Chondrocyte (in vitro differentiated cells): ENCODE data around the gene TMEM219. TPM values are rescaled to one million over a fixed set of nuclear protein-coding genes. Genes with fewer than 3 reads are reported as not detected.

Experiments used
- DNase-seq: peaks from one replicate; pipeline ENCODE4 v3.0.0; 2021; ENCODE audit warnings: mixed read lengths, low spot score
- H3K27ac Mint-ChIP-seq: one replicate; pipeline ENCODE4 v1.8.0; 2021; ENCODE audit warnings: mild to moderate bottlenecking, moderate library complexity, mixed read lengths; ENCODE audit not compliant: unreplicated experiment
- H3K27me3 Mint-ChIP-seq: 2 replicates; pipeline ENCODE4 v1.8.0; 2021; ENCODE audit warnings: low read depth, mixed read lengths
- H3K36me3 Mint-ChIP-seq: 2 replicates; pipeline ENCODE4 v1.8.0; 2021; ENCODE audit warnings: low read depth, mixed read lengths
- H3K4me1 Mint-ChIP-seq: 2 replicates; pipeline ENCODE4 v1.8.0; 2021; ENCODE audit warnings: low read depth, mild to moderate bottlenecking, mixed read lengths
- H3K4me3 Mint-ChIP-seq: one replicate; pipeline ENCODE4 v1.8.0; 2021; ENCODE audit warnings: mild to moderate bottlenecking, moderate library complexity, mixed read lengths; ENCODE audit not compliant: unreplicated experiment
- H3K9me3 Mint-ChIP-seq: 2 replicates; pipeline ENCODE4 v1.8.0; 2021; ENCODE audit warnings: low read depth, mixed read lengths
- total RNA-seq: library from RNA; stranded (reverse); gene quantifications from 3 replicates; pipeline ENCODE4 v1.2.1, GENCODE V29; 2021
- TF ChIP-seq, protein P1 (sequence below): fragments of 200-600 bp; sonication (generic); IDR thresholded peaks from 2 replicates; pipeline ENCODE4 v1.5.0; 2021; ENCODE audit warnings: antibody characterized with exemption, mild to moderate bottlenecking, moderate library complexity

TMEM219 gene
- total RNA-seq, 1 donor from 2014 or later, result 122 TPM

DNA sequence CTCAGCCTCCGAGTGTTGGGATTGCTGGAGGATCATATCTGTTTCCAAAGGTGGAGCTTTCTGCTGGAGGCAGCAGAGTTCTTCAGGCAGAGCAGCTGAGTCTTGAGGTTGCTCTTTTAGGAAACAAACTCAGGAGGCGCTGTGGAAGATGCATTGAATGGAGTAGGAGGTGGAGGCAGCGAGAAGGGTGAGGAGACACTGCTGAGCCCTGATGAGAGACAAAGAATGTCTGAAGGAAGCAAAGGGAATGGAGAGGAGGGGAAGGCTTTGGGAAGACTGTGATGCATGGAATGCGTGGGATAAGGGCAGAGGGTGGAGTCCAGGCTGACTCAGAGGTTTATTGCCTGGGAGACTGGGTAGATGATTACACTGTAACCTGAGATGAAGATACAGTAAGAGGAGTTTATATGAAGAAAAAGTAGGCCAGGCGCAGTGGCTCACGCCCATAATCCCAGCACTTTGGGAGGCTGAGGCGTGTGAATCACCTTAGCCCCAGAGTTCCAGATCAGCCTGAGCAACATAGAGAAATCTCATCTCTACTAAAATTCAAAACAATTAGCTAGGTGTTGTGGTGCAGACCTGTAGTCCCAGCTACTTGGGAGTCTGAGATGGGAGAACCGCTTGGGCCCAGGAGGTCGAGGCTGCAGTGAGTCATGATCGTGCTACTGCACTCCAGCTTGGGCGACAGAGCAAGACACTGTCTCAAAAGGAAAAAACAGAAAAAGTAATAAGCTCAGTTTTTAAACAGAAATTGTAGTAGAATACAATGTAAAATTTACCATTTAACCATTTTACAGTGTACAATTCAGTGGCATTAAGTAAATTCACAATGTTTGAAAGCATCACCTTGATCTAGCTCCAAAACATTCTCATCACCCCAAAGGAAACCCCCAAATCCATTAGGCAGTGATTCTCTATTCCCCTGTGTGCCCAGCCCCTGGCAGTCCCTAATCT lies 17.8 kb upstream of the TMEM219 start:
- no peak for DNase-seq
- TF ChIP-seq, protein P1, sequence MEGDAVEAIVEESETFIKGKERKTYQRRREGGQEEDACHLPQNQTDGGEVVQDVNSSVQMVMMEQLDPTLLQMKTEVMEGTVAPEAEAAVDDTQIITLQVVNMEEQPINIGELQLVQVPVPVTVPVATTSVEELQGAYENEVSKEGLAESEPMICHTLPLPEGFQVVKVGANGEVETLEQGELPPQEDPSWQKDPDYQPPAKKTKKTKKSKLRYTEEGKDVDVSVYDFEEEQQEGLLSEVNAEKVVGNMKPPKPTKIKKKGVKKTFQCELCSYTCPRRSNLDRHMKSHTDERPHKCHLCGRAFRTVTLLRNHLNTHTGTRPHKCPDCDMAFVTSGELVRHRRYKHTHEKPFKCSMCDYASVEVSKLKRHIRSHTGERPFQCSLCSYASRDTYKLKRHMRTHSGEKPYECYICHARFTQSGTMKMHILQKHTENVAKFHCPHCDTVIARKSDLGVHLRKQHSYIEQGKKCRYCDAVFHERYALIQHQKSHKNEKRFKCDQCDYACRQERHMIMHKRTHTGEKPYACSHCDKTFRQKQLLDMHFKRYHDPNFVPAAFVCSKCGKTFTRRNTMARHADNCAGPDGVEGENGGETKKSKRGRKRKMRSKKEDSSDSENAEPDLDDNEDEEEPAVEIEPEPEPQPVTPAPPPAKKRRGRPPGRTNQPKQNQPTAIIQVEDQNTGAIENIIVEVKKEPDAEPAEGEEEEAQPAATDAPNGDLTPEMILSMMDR, result peak; percentile 77
- peaks cover 4% of the 10 kb centered on the region for H3K9me3 Mint-ChIP-seq
- H3K36me3 Mint-ChIP-seq, result no peaks in the 10 kb centered on the region
- H3K27ac Mint-ChIP-seq, result peak overlapping the region; percentile 98
- H3K27me3 Mint-ChIP-seq, result no peaks in the 10 kb centered on the region
- peaks cover 21% of the 10 kb centered on the region for H3K4me1 Mint-ChIP-seq
- H3K4me3 Mint-ChIP-seq, result peak overlapping the region; percentile 35

DNA sequence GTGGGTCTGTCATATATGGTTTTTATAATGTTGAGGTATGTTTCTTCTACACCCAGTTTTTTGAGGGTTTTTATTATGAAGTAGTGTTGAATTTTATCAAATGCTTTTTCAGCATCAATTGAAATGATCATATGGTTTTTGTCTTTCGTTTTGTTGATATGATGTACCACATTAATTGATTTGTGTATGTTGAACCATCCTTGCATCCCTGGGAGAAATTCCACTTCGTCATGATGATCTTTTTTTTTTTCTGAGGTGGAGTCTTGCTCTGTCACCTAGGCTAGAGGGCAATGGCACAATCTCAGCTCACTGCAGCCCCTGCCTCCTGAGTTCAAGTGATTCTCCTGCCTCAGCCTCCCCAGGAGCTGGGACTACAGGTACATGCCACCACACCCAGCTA lies 14.0 kb upstream of the TMEM219 start:
- TF ChIP-seq, protein P1, result no peak
- no peak for DNase-seq
- peaks cover 18% of the 10 kb centered on the region for H3K4me1 Mint-ChIP-seq
- no peak overlapping the region for H3K27ac Mint-ChIP-seq
- no peaks in the 10 kb centered on the region for H3K27me3 Mint-ChIP-seq
- no peak overlapping the region for H3K4me3 Mint-ChIP-seq
- H3K36me3 Mint-ChIP-seq, result no peaks in the 10 kb centered on the region
- H3K9me3 Mint-ChIP-seq, result peaks cover 7% of the 10 kb centered on the region

DNA sequence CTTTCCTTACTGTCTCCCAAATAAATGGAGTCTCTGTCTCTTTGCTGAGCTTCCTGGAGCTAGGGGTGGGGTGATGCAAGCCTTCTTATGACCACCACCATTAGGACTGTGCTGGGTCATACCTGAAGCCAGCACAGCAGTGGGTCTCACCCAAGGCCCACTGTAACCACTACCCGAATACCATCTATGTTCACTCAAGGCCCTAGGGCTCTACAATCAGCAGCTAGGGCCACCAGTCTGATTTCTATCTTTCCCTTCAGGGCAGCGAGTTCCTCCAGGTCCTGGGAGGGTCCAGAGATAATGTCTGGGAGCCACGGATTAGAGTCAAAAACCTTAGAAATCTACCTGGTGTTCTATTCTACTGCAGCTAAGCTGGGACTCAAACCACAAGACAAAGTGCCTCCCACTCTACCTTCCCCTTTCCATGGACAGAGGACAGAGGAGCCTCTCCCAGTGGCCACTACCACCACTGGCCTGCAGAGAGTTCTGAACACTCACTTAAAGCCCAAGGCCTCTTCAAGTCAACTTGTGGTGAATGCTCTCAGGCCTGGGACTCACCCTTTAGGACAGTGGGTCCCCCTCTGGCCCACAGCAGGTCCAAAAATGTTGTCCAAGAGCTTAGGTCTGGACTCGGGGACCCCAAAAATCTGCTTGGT lies 10.9 kb upstream of the TMEM219 start:
- no peaks in the 10 kb centered on the region for H3K27me3 Mint-ChIP-seq
- no peak overlapping the region for H3K27ac Mint-ChIP-seq
- H3K4me1 Mint-ChIP-seq, result no peaks in the 10 kb centered on the region
- peaks cover 7% of the 10 kb centered on the region for H3K9me3 Mint-ChIP-seq
- TF ChIP-seq, protein P1, result no peak
- H3K36me3 Mint-ChIP-seq, result no peaks in the 10 kb centered on the region
- DNase-seq, result no peak
- H3K4me3 Mint-ChIP-seq, result no peak overlapping the region

DNA sequence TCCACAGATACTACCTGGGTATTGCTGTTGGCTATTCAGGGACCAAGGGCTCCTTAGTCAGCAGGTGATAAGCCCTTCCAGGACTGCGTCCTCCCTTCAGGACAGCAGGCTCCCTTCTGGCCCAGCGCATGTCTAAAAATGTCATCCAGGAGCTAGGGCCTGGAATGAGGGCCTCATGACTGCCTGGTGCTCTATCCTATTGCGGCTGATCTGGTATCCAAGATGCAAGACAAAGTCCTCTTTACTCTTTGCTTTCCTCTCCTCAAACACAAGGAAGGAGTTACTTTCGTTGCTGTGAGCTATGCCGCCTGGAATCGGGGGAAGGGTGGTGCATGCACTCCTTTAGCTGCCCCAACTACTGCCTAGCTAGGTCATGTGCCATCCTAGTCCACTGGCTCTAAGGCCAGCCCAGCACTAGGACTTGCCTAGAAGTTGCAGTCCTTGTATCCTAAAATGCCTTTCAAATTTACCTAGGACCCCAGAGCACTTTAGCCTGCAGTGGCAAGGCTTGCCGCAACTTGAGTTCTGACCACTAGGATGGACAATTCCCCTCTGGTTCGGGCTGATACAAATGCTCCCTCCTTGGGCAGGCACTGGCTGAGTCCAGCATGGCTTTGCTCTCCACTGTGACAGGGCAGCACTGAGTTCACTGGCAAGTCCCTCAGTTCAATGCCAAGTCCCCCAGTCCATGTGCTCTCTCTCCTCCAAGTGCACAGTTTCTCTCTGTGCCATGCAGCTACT lies 10.1 kb upstream of the TMEM219 start:
- DNase-seq, result no peak
- Mint-ChIP-seq H3K27ac (no peak overlapping the region), H3K4me3 (no peak overlapping the region), H3K36me3 (no peaks in the 10 kb centered on the region), H3K27me3 (no peaks in the 10 kb centered on the region), H3K4me1 (no peaks in the 10 kb centered on the region), H3K9me3 (peaks cover 7% of the 10 kb centered on the region)
- TF ChIP-seq, protein P1, result no peak

DNA sequence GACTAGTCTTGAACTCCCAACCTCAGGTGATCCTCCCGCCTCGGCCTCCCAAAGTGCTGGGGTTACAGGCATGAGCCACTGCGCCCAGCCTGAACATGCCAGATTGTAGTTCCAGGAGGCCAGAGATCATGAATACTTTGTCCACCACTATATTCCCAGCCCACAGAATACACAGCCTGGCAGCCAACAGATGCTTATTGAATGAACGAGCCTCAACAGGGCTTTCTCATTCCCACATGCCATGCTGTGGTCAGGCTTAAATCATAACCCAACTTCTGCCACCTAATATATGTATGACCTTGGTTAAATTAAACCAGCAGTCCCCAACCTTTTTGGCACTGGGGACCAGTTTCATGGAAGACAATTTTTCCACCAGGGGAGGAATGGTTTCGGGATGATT lies 3.1 kb upstream of the TMEM219 start:
- TF ChIP-seq, protein P1, result no peak
- Mint-ChIP-seq H3K36me3 (no peaks in the 10 kb centered on the region), H3K27me3 (no peaks in the 10 kb centered on the region), H3K4me1 (peaks cover 18% of the 10 kb centered on the region), H3K4me3 (no peak overlapping the region), H3K9me3 (no peaks in the 10 kb centered on the region), H3K27ac (no peak overlapping the region)
- DNase-seq, result no peak
